Smooth muscle cell (in vitro differentiated cells): ENCODE results near the gene MFGE8. TPM values are rescaled to one million over a fixed set of nuclear protein-coding genes. Genes with fewer than 3 reads are reported as not detected.

Source experiments
- DNase-seq: peaks from one replicate; lab custom pipeline; 2025; ENCODE audit not compliant: unreplicated experiment; lab: John Stamatoyannopoulos, UW
- H2AFZ ChIP-seq: fragments of 200-600 bp; sonication (generic); 2 replicates; pipeline ENCODE4 v1.6.0; 2016; ENCODE audit warnings: antibody characterized with exemption, low read depth, mild to moderate bottlenecking
- H3F3A ChIP-seq: fragments of 200-600 bp; sonication (generic); 2 replicates; pipeline ENCODE4 v1.6.0; 2017; ENCODE audit warnings: antibody characterized with exemption, low read depth
- H3K27ac ChIP-seq: fragments of 200-600 bp; sonication (generic); 2 replicates; pipeline ENCODE4 v1.5.1; 2016; ENCODE audit warnings: low read depth, mild to moderate bottlenecking
- H3K27me3 ChIP-seq: fragments of 200-600 bp; sonication (generic); 2 replicates; pipeline ENCODE4 v1.6.1; 2016; ENCODE audit warnings: low read depth, mild to moderate bottlenecking
- H3K36me3 ChIP-seq: fragments of 200-600 bp; sonication (generic); 2 replicates; pipeline ENCODE4 v1.5.1; 2016; ENCODE audit warnings: low read depth
- H3K4me1 ChIP-seq: fragments of 200-600 bp; sonication (generic); 2 replicates; pipeline ENCODE4 v1.5.1; 2016; ENCODE audit warnings: low read depth
- H3K4me2 ChIP-seq: fragments of 200-600 bp; sonication (generic); 2 replicates; pipeline ENCODE4 v1.6.0; 2016; ENCODE audit warnings: mild to moderate bottlenecking
- H3K4me3 ChIP-seq: fragments of 200-600 bp; sonication (generic); 2 replicates; pipeline ENCODE4 v1.5.1; 2016; ENCODE audit warnings: mild to moderate bottlenecking
- H3K79me2 ChIP-seq: fragments of 200-600 bp; sonication (generic); 2 replicates; pipeline ENCODE4 v1.6.0; 2016; ENCODE audit warnings: low read depth, mild to moderate bottlenecking
- H3K9ac ChIP-seq: fragments of 200-600 bp; sonication (generic); 2 replicates; pipeline ENCODE4 v1.6.0; 2016; ENCODE audit warnings: low read depth
- H3K9me3 ChIP-seq: fragments of 200-600 bp; sonication (generic); replicated peaks from 2 replicates; pipeline ENCODE4 v1.5.1; 2016; ENCODE audit warnings: low read depth
- H4K20me1 ChIP-seq: fragments of 200-600 bp; sonication (generic); 2 replicates; pipeline ENCODE4 v1.6.0; 2016; ENCODE audit warnings: low read depth
- WGBS: methylation state at CpG from one replicate; pipeline ENCODE4 v1.1.7; 2016; ENCODE audit warnings: low lambda C conversion rate; 5-methylcytosine and 5-hydroxymethylcytosine counted together
- polyA plus RNA-seq: library from polyadenylated mRNA; unstranded; fragments of >200 nt; fragmentation: Nextera tagmentation; extraction: Ambion mirVana; gene quantifications from 2 replicates; pipeline ENCODE4 v1.2.1, GENCODE V29; 2016
- total RNA-seq: library from RNA; depleted of rRNA; stranded (reverse); fragments of >200 nt; gene quantifications from 2 replicates; pipeline ENCODE4 v1.2.3, GENCODE V29; 2014
- TF ChIP-seq, protein P1 (sequence below): fragments of 200-600 bp; sonication (generic); IDR thresholded peaks from 2 replicates; pipeline ENCODE4 v1.5.1; 2017; ENCODE audit warnings: borderline replicate concordance, mild to moderate bottlenecking, antibody characterized with exemption; ENCODE audit not compliant: insufficient read depth, poor library complexity, severe bottlenecking

MFGE8 gene, protein sequence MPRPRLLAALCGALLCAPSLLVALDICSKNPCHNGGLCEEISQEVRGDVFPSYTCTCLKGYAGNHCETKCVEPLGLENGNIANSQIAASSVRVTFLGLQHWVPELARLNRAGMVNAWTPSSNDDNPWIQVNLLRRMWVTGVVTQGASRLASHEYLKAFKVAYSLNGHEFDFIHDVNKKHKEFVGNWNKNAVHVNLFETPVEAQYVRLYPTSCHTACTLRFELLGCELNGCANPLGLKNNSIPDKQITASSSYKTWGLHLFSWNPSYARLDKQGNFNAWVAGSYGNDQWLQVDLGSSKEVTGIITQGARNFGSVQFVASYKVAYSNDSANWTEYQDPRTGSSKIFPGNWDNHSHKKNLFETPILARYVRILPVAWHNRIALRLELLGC
- 185 and 222 TPM in 2 replicates for total RNA-seq
- 237 and 247 TPM in 2 replicates for polyA plus RNA-seq

- peak; percentile 82 for DNase-seq
These were observed at the start of gene MFGE8 for GRCh38 chr15:88913017-88913849. TSS of gene MFGE8 (minus strand) at chr15:88913379. CDS start at chr15:88913319, 60 bp downstream.

DNA sequence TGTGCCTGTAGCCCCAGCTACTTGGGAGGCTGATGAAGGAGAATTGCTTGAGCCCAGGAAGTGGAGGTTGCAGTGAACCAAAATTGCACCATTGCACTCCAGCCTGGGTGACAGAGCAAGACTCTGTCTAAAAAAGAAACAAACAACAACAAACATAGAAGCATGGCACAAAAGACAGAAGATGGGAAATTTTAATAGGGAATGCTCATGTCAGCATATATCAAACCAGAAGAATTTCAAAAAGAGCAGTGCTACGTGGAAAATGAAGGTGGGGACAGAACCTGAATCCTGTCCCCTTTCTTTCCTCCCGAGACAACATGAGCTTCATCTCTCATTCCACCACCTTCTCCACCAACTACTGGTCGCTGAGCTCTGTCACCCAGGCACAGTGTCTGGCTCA is 46.3 kb upstream of the MFGE8 start:
- Histone ChIP-seq H2AFZ (no peak overlapping the region), H4K20me1 (no peaks in the 10 kb centered on the region)
- 89% methylated on average over 3 of the region's 3 CpGs for WGBS

More at GRCh38 chr15:88913017-88913849, at the start of gene MFGE8:
- Histone ChIP-seq H4K20me1 (peaks cover 37% of the 10 kb centered on the region), H3K27me3 (no peaks in the 10 kb centered on the region), H2AFZ (peak within 1 kb of the TSS; percentile 90), H3K4me3 (peak within 1 kb of the TSS; percentile 95), H3K9ac (peak within 1 kb of the TSS; percentile 95), H3K4me1 (peaks cover 19% of the 10 kb centered on the region), H3K36me3 (no peaks in the 10 kb centered on the region), H3F3A (no peaks in the 10 kb centered on the region), H3K79me2 (peaks cover 22% of the 10 kb centered on the region), H3K27ac (peak within 1 kb of the TSS; percentile 95), H3K9me3 (no peaks in the 10 kb centered on the region), H3K4me2 (peak within 1 kb of the TSS; percentile 94)
- WGBS: 2% methylated on average over 38 of the region's 67 CpGs
- TF ChIP-seq, protein P1, sequence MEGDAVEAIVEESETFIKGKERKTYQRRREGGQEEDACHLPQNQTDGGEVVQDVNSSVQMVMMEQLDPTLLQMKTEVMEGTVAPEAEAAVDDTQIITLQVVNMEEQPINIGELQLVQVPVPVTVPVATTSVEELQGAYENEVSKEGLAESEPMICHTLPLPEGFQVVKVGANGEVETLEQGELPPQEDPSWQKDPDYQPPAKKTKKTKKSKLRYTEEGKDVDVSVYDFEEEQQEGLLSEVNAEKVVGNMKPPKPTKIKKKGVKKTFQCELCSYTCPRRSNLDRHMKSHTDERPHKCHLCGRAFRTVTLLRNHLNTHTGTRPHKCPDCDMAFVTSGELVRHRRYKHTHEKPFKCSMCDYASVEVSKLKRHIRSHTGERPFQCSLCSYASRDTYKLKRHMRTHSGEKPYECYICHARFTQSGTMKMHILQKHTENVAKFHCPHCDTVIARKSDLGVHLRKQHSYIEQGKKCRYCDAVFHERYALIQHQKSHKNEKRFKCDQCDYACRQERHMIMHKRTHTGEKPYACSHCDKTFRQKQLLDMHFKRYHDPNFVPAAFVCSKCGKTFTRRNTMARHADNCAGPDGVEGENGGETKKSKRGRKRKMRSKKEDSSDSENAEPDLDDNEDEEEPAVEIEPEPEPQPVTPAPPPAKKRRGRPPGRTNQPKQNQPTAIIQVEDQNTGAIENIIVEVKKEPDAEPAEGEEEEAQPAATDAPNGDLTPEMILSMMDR: no peak

DNA sequence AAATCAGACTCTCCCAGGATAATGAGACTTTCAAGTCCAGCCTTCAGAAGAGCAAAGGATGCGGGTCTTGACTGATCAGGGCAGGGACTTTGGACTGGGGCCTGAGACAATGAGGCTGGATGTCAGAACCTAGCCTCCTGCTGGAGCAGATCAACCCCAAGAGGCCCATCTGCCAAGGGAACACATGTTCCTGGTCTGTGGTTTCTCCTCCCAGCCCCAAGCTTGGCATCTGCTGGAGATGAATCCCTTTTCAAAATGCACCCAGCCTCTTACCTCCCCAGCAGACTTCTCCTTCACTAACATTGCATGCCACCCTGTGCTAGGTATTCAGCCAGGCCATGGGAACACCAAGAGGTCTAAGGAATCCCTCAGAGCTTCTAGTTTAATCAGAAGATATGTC is 43.7 kb upstream of the MFGE8 start:
- DNase-seq: no peak
- no peaks in the 10 kb centered on the region for H3F3A ChIP-seq
- no peak overlapping the region for H3K27ac ChIP-seq
- TF ChIP-seq, protein P1: no peak
- H3K79me2 ChIP-seq: no peaks in the 10 kb centered on the region
- H4K20me1 ChIP-seq: no peaks in the 10 kb centered on the region
- H2AFZ ChIP-seq: no peak overlapping the region
- H3K4me2 ChIP-seq: no peak overlapping the region
- H3K9me3 ChIP-seq: no peaks in the 10 kb centered on the region
- no peak overlapping the region for H3K9ac ChIP-seq
- H3K36me3 ChIP-seq: no peaks in the 10 kb centered on the region
- no peaks in the 10 kb centered on the region for H3K4me1 ChIP-seq
- WGBS: 100% methylated on average over 1 of the region's 1 CpG
- no peaks in the 10 kb centered on the region for H3K27me3 ChIP-seq
- H3K4me3 ChIP-seq: no peak overlapping the region

More for the DNA sequence above, 46.3 kb upstream of the MFGE8 start:
- no peaks in the 10 kb centered on the region for H3K4me1 ChIP-seq
- no peaks in the 10 kb centered on the region for H3F3A ChIP-seq
- no peaks in the 10 kb centered on the region for H3K36me3 ChIP-seq
- DNase-seq: no peak
- no peaks in the 10 kb centered on the region for H3K79me2 ChIP-seq
- H3K4me2 ChIP-seq: no peak overlapping the region
- H3K9me3 ChIP-seq: peaks cover 3% of the 10 kb centered on the region
- no peak overlapping the region for H3K9ac ChIP-seq
- H3K27ac ChIP-seq: no peak overlapping the region
- TF ChIP-seq, protein P1: no peak
- H3K27me3 ChIP-seq: no peaks in the 10 kb centered on the region
- no peak overlapping the region for H3K4me3 ChIP-seq
